ENCODE results near the gene RPL36A. TPM values are rescaled to one million over a fixed set of nuclear protein-coding genes. Genes with fewer than 3 reads are reported as not detected.
A peak's percentile ranks its signal among the peaks of the same experiment; 100 is the strongest.

Gene RPL36A
- total and polyA plus RNA-seq, 2 of the 13 experiments (the other 11 are each of a cell fraction or from before 2014, with no cell fraction given), result 1,152 to 1,716 TPM

GRCh38 chrX:101348452-101349192, 42.2 kb upstream of the RPL36A start, which contains the start of gene TIMM8A (continued):
- TF ChIP-seq KIAA2018 (CRISPR knock-in tag; IDR thresholded peaks at IDR 0.05; ENCODE audit: borderline replicate concordance) (no peak), STAT5B (CRISPR knock-in tag; IDR thresholded peaks at IDR 0.05) (no peak), ZNF879 (CRISPR knock-in tag; IDR thresholded peaks at IDR 0.05) (no peak), HIVEP1 (CRISPR knock-in tag; IDR thresholded peaks at IDR 0.05) (no peak), MTF1 (CRISPR knock-in tag; IDR thresholded peaks at IDR 0.05) (no peak), SIN3A (IDR thresholded peaks at IDR 0.05; ENCODE audit: borderline replicate concordance, low read depth, low read length) (peak; percentile 53; the same call in 1 of the 2 replicates), GRHL1 (CRISPR knock-in tag; conservative IDR thresholded peaks at IDR 0.05) (no peak), SMARCE1 (IDR thresholded peaks at IDR 0.05; ENCODE audit: borderline replicate concordance) (no peak), ZNF569 (CRISPR knock-in tag; IDR thresholded peaks at IDR 0.05; ENCODE audit: borderline replicate concordance) (no peak), JARID2 (CRISPR knock-in tag; IDR thresholded peaks at IDR 0.05; ENCODE audit: insufficient replicate concordance) (no peak), PRDM15 (CRISPR knock-in tag; IDR thresholded peaks at IDR 0.05) (peak; percentile 42), ZGPAT (CRISPR knock-in tag; IDR thresholded peaks at IDR 0.05) (peak; percentile 39), SMC3 (IDR thresholded peaks at IDR 0.05; ENCODE audit: low read length) (no peak), FOXO1 (CRISPR knock-in tag; IDR thresholded peaks at IDR 0.05) (no peak)
